GM18519 (cell line): Measurements from ENCODE around the gene SLC25A26.

Experiments
- ATAC-seq: cut with Tn5 transposase; IDR thresholded peaks from one replicate; pipeline ENCODE4 v1.9.1; 2021; ENCODE audit warnings: mild to moderate bottlenecking, moderate library complexity; ENCODE audit not compliant: unreplicated experiment, low FRiP score

SLC25A26 gene

DNA sequence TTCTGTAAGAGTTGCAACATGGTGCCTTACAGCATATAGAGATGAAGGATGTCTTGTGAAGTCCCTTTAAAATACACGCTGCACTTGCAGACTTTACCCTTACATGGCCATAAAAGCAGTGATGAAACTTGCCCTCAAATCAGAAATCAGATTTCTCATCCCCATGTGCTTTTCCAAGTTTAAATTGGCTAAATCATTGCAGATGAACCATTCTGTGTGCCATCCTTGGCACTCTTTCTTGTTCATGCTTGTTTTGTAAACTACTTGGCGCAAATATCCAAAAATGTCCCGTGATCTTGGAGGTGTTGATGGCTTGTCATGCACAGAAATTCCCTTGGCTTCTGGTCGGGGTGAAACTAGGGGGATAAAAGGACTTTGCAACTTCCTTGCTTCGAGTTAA is 144.3 kb downstream of the SLC25A26 start:
- ATAC-seq: no peak

DNA sequence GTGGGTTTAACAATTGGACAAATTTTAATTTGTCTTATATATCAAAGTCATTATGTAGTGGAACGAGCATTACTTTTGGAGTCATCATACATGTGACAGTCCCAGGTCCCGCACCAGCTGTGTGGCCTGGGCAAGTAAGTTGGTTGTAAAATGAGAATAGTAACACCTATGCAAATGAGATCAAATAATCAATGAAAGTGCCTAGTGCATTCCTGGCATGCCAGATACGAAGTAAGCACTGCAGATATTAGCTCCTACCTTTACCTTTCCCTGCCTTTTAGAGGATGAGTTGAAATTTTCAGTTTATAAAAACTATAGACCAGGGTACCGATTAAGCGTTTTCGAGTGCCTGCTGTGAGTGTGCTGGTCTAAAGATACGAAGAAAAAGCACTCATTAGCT is 145.9 kb downstream of the SLC25A26 start:
- no peak for ATAC-seq

DNA sequence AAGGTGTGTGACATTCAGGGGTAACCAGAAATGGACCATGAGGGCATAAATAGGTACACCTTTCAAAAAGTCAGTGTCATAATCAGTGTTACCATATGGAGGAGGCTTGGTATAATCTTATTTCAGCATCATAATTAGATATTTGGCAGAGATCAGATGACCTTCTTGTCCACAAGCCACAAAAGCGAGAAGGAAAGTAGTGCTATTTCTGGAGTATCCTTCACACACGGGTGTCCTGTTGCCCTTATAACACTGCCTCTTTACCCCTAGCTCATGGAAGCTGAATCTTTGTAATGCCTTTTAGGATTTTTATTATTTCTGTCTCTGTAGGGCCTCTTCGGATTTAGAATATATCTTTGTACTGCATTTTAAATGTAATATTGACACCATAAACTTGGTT is 147.2 kb downstream of the SLC25A26 start:
- no peak for ATAC-seq

DNA sequence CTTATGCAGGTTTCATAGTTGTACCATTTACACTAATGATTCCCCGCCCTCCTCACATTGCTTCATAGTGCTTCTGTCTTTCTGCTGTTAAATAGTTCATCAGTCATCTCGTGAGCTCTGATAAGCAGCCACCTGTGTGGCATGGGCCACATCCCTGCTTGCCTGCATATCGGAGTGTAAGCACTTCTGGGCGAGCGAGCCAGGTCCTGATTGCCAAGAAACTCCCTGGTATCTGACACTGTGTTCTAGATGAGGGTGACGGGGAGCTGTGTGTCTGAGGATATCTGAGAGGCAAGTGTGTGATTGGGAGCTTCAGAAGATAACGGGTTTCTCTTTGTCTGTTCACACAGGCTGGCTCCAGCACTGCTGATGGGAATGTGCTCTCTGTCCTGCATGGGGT is 149.4 kb downstream of the SLC25A26 start:
- ATAC-seq: no peak

DNA sequence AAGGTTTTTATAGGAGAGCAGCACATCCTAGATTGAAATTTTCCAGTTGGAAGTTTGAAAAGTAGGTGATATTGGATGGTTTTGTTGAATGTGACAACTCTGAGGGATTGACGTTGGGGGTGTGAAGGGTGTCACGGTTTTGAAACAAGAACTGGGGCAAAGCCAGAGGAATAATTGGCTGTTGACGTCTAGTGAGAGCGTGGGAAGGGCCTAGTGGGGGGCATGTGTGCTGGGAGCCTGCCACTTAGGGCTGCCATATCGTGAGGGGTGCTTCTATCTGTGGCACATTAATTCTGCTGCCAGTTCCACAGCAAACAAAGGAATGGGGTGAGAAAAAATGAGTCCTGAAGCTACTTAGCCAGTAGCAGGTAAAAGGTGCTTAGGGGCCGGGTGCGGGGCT is 150.6 kb downstream of the SLC25A26 start:
- no peak for ATAC-seq

DNA sequence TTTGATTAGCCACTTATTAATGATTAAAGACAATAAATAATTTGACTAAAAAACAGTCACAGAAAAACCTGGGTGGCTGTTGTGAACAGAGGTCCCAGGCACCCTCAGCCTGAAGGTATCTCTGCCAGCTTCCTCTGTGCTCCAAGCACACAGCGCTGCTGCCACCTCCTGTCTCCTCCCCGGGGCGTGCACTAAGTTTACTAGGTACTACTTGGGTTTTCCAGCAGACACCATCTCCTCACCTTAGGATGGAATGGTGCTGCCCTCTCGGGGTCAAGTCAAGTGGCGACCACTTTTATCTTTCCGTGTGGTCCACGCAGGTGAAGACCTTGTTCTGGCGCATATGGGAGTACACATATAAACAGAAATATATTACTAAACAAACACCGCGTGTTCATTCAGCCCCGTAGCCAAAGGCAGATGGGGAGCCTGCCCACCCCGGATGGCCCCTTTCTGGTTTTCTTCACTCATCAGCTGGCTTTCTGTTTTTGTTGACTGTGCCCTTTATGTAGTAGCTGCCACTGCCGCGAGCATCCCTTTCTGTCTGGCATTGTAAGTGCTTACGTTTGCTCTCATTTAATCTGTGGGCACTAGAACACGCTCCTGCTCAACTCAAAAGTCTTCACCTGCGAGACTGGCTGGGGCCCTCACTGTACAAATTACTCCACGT is 152.0 kb downstream of the SLC25A26 start:
- no peak for ATAC-seq

DNA sequence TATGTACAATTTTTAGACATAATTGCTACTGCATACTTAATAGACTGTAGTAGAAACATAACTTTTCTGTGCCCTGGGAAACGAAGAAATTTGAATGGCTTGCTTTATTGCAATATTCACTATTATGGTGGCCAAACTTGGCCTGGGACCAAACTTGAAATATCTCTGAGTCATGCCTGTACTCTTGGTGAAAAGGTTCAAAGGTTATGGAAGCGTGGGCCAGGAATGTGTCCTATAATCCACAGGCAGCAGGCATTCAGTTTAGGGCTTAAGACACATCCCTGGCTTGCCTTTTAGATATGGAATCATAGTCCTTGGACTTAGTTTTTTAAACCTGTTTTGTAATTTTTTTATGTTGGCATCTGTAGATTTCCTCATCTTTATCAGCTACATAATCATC is 155.8 kb downstream of the SLC25A26 start:
- no peak for ATAC-seq

DNA sequence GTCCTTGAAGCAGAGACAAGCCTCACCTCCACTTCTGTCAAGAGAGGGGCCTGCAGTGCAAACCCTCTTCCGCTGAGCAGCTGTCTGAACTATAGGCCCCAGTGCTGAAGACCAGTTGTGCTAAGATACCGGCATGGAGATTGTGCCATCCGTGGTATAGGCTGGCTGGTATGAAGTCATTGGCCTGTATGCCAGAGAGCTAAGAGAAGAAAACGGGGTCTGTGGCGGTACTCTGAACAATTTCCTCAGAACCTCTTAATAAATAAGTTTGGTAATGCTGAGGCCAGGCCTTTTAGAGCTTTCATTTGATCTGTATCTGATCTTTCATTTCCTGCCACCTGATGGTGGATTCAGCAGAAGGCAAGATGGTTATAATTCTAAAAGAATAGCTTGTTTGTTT is 157.0 kb downstream of the SLC25A26 start:
- no peak for ATAC-seq

DNA sequence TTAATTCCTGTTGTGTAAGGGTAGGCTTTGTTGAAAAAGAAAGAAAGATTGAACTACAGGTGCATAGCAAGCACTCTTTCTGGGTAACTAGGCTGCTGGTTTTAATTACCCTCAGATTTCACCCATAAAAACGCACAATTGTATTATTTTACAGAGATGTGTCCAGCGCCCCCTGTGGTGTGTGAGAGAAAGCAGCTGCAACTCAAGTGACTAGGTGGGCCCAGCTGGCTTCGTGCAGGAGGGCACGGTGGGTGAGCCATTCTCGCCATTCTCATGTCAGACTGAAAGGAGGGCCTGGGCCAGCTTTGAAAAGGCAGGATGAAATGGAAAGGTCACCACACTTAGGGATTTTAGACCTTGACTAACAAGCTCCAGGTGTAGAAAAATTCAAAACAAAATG is 157.5 kb downstream of the SLC25A26 start:
- ATAC-seq: no peak

DNA sequence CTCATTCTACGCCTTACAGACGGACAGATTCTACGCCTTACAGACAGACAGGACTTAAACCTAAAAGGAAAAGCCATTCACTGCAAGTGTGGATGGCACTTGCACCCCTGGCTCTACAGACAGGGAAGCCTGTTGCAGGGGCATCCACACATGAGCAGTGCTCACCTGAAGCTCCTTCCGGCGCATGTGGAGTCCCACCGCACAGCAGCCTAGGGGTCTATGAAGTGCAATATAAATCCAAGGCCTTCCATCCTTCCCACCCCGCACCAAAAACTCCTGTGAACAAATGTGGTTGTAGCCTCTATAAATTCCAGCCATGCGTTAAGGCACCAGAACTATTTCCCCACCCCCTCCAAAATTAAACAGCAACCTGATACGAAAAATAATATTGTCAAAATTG is 158.8 kb downstream of the SLC25A26 start:
- no peak for ATAC-seq

DNA sequence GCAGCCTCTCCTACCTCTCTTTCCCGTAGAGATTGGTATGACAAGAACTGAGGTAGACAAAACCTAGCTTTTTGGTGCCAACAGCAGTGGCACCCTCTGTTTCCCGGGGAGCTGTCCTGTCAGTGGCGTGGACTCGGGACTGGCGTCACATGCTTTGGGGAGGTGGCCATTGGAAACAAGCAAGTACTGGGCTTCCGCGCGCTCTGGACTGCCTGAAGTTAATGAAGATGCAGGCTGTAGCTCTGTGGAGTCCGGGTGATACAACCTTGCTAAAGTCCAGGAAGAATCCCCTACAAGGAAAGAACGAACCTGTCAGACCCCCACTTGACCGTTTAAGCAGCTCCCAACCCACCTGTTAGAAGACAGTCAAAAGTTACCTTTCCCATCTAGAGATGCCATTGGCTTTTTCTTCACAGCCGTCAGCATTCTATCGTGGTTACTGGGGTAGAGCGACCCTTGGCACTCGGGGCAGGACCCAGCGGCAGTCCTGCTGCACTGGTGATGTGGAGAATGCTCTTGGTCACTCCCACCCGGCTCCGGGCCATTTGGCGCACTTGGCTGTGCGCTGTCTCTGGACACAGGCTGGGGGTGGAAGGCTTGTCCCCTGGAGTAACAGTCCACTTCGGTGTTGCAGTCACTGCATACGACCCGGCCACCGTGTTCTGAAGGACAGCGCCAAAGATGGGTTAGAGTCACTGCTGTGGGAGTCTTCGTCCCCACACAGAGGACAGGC is 159.6 kb downstream of the SLC25A26 start:
- ATAC-seq: no peak

DNA sequence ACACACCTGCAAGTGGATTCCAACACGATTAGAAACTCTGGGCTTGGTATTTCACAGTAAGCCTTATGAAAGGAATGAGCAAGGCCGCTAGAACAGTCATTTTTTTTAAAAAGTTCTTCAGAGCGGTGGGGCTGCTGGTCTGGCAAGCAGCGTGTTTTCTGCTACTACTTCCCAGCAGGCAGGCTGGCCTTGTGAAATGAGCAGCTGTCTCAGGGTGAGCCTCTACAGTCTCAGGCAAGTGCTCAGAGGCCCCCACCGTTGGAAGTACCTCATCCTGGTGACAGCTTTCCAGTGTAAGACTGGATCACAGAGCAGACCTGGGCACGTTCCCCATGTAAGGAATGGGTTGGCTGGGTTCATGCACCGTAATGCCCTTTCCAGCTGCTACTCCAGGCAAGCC is 160.8 kb downstream of the SLC25A26 start:
- ATAC-seq: no peak

DNA sequence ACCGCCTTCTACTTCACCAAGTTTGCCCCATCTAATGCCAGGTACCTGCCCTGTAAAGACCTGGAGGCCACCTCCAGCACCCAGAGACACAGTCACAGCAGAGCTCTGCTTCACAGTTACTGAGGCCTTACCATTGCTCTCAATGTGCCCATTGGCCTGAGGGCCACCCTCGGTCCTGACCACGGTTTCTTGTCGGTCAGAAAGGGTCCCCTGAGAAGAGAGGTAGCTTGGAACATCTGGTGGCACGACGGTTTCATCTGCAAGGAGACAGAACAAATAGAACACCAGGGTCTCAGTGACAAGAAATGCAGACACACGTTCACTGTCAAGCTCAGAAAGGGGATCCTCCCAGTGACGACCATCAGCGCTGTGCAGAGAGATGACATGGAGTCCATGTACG is 161.3 kb downstream of the SLC25A26 start:
- no peak for ATAC-seq

DNA sequence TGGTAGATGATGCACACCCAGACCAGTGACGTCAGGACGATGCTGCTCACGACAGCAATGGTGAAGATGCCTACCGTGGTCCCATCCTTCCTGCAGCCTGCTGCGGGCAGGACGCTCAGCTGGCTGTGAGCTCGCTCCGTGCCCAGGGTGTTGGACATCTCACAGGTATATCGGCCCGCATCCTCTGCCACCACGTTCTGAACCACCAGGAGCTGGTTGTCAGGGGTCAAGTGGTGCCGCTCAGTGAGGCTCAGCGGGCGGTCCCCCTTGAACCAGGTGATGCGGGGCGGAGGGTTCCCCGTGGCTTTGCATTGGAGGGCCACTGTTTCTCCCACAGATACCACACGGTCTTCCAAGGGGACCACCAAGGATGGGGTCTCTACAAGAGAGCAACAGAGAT is 162.2 kb downstream of the SLC25A26 start:
- ATAC-seq: no peak

DNA sequence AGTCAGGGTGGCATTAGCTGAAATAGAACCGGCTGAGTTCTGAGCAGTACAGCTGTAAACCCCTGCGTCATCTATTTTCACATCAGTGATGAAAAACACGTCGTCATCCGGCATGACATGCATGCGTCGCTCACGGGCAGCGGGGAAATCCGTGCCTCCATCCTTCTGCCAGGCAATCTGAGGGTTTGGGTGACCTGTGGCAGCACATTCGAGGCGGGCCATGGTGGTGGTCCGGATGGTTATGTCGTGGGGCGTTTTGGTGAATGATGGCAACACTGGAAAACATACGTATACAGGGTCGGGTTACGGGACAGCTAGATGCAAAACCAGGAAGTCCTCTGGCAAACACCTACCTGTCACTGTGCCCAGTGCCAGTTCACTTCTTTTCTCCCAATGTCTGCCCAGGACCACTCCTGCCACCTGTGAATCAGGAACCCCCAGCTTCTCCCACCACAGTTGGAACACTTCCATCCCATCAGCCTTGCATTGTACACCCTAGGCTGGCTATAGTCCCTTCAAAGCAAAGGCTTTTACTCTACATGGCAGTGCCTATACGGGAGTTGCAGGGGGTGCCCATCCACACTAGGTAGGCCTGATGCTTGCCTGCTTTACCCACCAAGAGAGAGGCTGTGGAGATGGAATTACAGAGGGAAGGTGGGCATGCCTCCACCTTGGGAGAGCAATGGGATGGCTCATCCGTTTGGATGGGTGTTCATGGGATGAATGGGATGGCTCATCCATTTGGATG is 163.4 kb downstream of the SLC25A26 start:
- ATAC-seq: no peak

DNA sequence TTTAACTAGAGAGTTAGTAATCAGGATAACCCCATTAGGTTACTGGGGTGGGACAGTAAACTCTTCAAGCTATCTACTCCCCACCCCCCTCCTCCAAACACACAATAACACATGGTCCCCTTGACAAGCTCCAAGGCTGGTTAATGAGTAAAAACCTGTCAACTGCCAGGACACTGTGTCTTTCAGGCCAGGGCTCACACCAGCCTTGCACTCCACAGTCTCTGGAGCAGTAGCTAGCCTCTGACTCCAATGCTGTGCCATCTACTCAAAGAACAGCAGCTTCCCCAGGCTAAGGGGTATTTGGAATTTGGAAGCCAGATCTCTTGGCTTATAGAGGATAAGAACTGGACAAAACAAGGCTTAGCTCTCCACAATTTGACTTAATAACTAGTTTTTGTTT is 164.3 kb downstream of the SLC25A26 start:
- ATAC-seq: no peak

DNA sequence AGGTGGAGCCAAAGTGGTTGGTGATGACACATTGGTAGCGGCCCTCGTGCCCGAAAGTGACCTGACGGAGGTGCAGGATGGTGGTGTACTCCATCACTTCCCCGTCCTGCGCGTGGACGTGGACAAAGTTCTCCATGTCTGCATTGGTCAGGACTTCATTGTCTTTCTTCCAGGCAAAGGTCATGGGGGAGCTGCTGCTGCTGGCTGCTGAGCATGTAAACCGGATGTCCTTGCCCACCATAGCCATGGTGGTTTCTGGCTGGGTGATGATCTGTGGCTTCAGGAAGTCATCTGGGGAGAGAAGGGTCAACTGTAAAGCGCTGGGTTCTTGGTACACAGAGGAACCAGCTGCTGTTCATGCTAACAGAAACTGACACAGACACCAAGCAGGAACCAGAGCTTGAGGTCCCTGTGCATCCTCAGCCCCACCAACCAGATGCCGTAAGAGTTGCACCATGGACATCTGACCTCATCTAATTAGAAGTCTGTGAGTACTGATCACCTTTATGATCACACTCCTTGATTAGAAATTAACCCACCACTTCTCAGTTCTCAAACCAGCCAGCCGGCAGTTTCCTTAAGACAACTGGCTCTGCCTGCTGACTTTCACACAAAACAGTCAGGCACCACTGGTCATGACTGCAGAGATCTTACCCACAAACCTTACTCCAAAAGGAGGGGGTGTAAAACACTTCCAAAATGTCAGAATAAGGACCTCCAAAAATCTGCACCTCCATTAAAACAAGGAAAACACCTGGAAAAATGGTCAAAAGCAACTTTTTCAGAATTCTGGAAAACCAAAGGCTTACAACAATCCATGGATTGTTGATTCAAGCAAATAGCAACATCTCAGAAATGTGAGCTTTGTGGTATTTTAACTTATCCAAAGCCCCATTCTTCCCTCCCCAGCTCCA is 165.5 kb downstream of the SLC25A26 start:
- peak; percentile 77 for ATAC-seq

DNA sequence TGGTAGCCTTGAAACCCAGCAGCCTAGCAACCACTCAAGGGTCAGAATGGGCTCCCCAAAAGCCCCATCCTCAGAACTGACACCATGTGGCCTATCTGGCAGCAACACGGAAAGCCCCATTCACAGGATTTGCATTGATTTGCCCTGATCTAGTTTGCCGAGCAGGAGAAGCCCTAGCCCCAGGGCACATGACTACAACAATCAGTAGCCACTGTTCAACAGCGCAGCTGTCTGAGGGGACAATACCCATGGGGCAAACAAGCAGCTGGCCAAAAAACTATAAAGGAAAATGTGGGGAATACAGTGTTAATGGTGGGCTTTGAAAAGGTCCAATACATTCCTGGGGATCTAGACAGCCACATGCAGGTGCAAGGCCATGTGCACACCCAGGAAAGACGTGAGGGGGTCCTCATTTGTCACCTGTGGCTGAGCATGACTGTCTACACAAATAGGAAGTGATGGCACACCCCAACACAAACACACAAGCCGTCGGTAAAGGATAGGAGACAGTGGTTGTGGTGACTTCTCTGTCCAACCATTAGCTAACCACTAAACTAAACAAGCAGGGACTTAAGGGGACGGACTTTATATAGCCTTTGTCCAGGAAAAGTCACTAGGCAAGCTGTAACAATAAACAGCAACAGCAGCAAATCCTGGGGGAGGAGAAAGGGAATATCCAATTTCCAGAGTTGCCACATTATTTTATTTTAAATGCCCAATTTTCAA is 166.3 kb downstream of the SLC25A26 start:
- peak; percentile 32 for ATAC-seq

DNA sequence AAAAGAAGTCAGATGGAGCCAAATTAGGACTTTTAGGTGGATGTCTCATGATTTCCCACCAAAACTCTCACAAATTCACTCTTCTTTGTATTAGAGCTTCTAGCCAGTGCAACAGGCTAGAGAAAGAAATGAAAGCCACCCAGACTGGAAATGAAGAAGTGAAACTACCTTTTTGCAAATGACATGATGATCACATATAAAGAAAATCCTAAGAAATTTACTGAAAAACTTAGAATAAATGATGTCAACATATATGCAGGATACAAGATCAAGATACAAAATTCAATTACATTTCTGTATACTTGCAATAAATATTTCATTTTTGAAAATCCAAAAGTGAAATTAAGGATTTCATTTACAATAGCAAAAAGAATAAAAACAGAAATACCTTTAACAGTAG is 169.2 kb downstream of the SLC25A26 start:
- peak; percentile 25 for ATAC-seq

DNA sequence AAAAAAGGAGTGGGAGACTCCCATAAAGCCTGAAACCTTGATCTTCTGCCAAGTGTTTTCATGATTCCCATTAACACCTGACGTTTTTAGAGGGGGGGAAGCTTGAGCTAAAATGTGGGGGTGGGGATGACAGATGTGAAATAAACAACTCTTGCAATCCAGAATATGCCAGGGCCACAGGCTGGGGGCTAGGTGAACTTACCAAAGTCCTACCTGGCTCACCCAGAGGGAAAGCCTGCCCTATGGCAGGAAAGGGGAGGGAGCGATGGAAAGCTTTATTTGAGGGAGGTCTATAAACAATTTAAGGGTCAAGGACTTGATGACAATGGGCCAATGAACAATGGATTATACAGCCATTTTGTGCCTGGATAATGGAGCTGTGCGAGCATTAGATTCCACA is 171.7 kb downstream of the SLC25A26 start:
- no peak for ATAC-seq
